Progenitor cell of endocrine pancreas (in vitro differentiated cells): ENCODE data around the gene LBHD1. TPM values are rescaled to one million over a fixed set of nuclear protein-coding genes. Genes with fewer than 3 reads are reported as not detected.
"Not testable (repeated sequence)": the region's sequence is repeated elsewhere in the genome, so short reads cannot be mapped to it uniquely, and the experiment has no call there.

ENCODE experiments used
- DNase-seq: peaks from one replicate; pipeline ENCODE4 v3.0.0; 2021; ENCODE audit warnings: low spot score; ENCODE audit not compliant: unreplicated experiment
- H3K27ac Mint-ChIP-seq: 2 replicates; pipeline ENCODE4 v1.8.0; 2021; ENCODE audit warnings: mild to moderate bottlenecking, moderate library complexity, mixed read lengths
- H3K27me3 Mint-ChIP-seq: 2 replicates; pipeline ENCODE4 v1.8.0; 2021; ENCODE audit warnings: mixed read lengths
- H3K36me3 Mint-ChIP-seq: 2 replicates; pipeline ENCODE4 v1.8.0; 2022; ENCODE audit warnings: mixed read lengths; ENCODE audit not compliant: insufficient read depth
- H3K4me1 Mint-ChIP-seq: 2 replicates; pipeline ENCODE4 v1.8.0; 2021; ENCODE audit warnings: low read depth, mixed read lengths
- H3K4me3 Mint-ChIP-seq: 2 replicates; pipeline ENCODE4 v1.8.0; 2021; ENCODE audit warnings: low read depth, mild to moderate bottlenecking, moderate library complexity, mixed read lengths
- H3K9me3 Mint-ChIP-seq: 2 replicates; pipeline ENCODE4 v1.8.0; 2021; ENCODE audit warnings: low read depth, mixed read lengths
- total RNA-seq: library from RNA; stranded (reverse); gene quantifications from 2 replicates; pipeline ENCODE4 v1.2.1, GENCODE V29; 2021
- TF ChIP-seq, protein P1 (sequence below): fragments of 200-600 bp; sonication (generic); IDR thresholded peaks from one replicate; pipeline ENCODE4 v1.5.0; 2021; ENCODE audit warnings: antibody characterized with exemption, mild to moderate bottlenecking; ENCODE audit not compliant: unreplicated experiment

The LBHD1 gene
- total RNA-seq, 1 donor from 2014 or later = 9.3 TPM

DNA sequence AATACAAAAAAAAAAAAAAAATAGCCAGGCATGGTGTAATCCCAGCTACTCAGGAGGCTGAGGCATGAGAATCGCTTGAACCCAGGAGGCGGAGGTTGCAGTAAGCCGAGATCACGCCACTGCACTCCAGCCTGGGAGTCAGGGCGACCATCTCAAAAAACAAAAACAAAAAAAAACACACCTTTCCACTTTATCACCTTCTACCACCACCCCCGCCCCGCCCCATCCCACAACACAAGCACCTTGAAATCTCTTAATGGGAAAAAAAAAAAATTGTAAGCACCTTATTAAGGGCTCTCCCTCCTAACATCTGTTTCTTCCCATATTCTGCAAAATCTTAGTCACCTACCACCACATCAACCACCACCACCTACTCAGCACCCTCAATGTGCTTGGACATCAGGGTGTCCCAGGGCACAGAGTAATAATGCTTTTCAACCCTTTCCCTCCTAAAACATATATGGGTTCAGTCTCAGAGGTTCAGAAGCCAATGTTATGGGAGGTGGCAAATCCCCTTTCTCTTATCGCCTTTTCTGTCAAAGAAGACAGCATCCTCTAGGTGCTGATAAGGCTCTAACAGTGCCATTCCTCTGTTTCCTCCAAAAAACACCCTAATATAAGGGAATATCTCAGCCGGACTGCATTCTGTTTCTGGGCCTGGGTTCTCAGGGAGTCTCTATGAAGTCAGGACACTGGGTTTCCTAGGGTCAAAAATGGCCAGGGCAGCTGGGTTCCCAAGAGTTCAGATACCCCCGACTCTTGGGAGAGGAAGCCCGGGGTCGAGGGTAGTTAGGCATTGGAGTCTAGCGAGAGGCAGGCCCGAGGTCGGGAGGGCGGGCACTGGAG is 19.7 kb downstream of the LBHD1 start:
- peak overlapping the region; percentile 88 for H3K4me3 Mint-ChIP-seq
- H3K36me3 Mint-ChIP-seq = no peaks in the 10 kb centered on the region
- H3K4me1 Mint-ChIP-seq = peaks cover 7% of the 10 kb centered on the region
- no peak for DNase-seq
- TF ChIP-seq, protein P1, sequence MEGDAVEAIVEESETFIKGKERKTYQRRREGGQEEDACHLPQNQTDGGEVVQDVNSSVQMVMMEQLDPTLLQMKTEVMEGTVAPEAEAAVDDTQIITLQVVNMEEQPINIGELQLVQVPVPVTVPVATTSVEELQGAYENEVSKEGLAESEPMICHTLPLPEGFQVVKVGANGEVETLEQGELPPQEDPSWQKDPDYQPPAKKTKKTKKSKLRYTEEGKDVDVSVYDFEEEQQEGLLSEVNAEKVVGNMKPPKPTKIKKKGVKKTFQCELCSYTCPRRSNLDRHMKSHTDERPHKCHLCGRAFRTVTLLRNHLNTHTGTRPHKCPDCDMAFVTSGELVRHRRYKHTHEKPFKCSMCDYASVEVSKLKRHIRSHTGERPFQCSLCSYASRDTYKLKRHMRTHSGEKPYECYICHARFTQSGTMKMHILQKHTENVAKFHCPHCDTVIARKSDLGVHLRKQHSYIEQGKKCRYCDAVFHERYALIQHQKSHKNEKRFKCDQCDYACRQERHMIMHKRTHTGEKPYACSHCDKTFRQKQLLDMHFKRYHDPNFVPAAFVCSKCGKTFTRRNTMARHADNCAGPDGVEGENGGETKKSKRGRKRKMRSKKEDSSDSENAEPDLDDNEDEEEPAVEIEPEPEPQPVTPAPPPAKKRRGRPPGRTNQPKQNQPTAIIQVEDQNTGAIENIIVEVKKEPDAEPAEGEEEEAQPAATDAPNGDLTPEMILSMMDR = no peak
- peak overlapping the region; percentile 94 for H3K27ac Mint-ChIP-seq
- H3K9me3 Mint-ChIP-seq = no peaks in the 10 kb centered on the region
- no peaks in the 10 kb centered on the region for H3K27me3 Mint-ChIP-seq

DNA sequence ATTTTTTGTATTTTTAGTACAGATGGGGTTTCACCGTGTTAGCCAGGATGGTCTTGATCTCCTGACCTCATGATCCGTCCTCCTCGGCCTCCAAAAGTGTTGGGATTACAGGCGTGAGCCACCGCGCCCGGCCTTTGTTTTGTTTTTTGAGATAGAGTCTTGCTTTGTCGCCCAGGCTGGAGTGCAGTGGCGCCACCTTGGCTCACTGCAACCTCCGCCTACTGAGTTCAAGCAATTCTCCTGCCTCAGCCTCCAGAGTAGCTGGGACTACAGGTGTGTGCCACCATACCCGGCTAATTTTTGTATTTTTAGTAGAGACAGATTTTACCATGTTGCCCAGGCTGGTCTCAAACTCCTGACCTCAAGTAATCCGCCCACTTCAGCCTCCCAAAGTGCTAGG is 21.8 kb downstream of the LBHD1 start:
- H3K9me3 Mint-ChIP-seq, DNase-seq, H3K36me3 Mint-ChIP-seq, H3K27me3 Mint-ChIP-seq, H3K4me3 Mint-ChIP-seq: not testable (repeated sequence)
- H3K27ac Mint-ChIP-seq = peak overlapping the region; percentile 59
- peaks cover 14% of the 10 kb centered on the region for H3K4me1 Mint-ChIP-seq

DNA sequence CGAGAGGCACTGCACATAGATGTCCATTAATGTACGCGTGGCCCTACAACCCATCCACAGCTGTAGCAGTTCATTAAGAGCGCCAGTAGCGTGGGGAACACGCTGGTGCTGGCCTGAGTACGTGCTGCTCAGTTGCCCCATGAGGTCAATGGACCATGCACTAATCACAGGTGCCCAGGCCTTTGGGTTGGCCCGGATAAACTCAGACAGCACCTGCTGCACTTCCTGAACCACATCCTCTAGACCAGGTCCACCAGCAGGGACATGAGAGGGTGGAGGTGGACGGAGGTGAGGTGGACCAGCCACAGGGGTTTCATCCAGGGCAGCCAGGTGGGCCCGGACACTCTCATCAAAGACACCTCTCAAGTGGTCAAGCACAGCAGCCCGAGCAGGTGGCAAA is 22.6 kb downstream of the LBHD1 start:
- peaks cover 17% of the 10 kb centered on the region for H3K4me1 Mint-ChIP-seq
- no peak overlapping the region for H3K4me3 Mint-ChIP-seq
- H3K9me3 Mint-ChIP-seq = no peaks in the 10 kb centered on the region
- no peaks in the 10 kb centered on the region for H3K27me3 Mint-ChIP-seq
- no peak for DNase-seq
- no peak overlapping the region for H3K27ac Mint-ChIP-seq
- TF ChIP-seq, protein P1 = no peak
- peaks cover 2% of the 10 kb centered on the region for H3K36me3 Mint-ChIP-seq

DNA sequence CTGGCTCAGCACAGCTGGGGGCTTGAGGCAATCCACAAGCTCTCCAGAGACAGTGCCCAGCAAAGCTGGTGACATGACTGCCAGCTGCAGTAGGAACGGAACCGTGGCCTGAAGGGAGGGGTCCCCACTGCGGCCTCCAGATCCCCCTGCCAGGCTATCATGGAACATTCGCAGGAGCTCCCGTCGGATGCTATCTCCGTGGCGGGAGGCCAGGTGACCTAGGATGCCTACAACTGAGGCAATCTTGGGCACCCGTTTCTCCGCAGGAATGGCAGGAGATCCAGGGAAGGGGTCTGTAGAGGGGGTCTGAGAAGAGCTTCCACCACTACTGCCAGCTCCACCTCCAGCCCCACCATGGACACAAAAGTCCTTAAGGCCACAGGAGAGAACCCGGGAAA is 23.1 kb downstream of the LBHD1 start:
- Mint-ChIP-seq H3K4me3 (no peak overlapping the region), H3K27me3 (no peaks in the 10 kb centered on the region), H3K9me3 (no peaks in the 10 kb centered on the region), H3K4me1 (peaks cover 17% of the 10 kb centered on the region), H3K36me3 (peaks cover 2% of the 10 kb centered on the region), H3K27ac (no peak overlapping the region)
- TF ChIP-seq, protein P1 = no peak
- no peak for DNase-seq

- TF ChIP-seq, protein P1 = no peak
- no peak for DNase-seq
- H3K27ac Mint-ChIP-seq = no peak overlapping the region
- H3K36me3 Mint-ChIP-seq = peaks cover 2% of the 10 kb centered on the region
- no peaks in the 10 kb centered on the region for H3K27me3 Mint-ChIP-seq
- no peaks in the 10 kb centered on the region for H3K9me3 Mint-ChIP-seq
- no peak overlapping the region for H3K4me3 Mint-ChIP-seq
- H3K4me1 Mint-ChIP-seq = peaks cover 15% of the 10 kb centered on the region
These were observed 23.7 kb downstream of the LBHD1 start for GRCh38 chr11:62648185-62648966.
